Body of pancreas (tissue), 4 donors: Measurements from ENCODE around the gene ADCY7. TPM values are rescaled to one million over a fixed set of nuclear protein-coding genes. Genes with fewer than 3 reads are reported as not detected.

Experiments used
- ATAC-seq: fragments of 150-250 bp; one replicate; pipeline ENCODE4 v1.9.1; 2016
- DNase-seq, 4 donors: peaks; one replicate each; pipeline ENCODE4 v3.0.0-alpha.2; 2019
- H3K27ac ChIP-seq, 4 donors: fragments of 200-600 bp; sonication (generic); 1 replicate in 3 of 4; 2 replicates in 1 of 4; pipeline versions ENCODE4 v1.5.1 to v1.6.1; 2016 to 2019; ENCODE audit warnings: mild to moderate bottlenecking in 1 of 4, mixed read lengths in 1 of 4, moderate library complexity in 1 of 4
- H3K27me3 ChIP-seq, 2 donors: fragments of 200-600 bp; sonication (generic); one replicate each; pipeline ENCODE4 v1.6.0; 2016; ENCODE audit warnings: mild to moderate bottlenecking in 1 of 2
- H3K36me3 ChIP-seq, 2 donors: fragments of 200-600 bp; sonication (generic); replicated peaks in 1 of 2; 2 replicates each; pipeline ENCODE4 v1.5.1; 2016; ENCODE audit warnings: low read depth in 2 of 2; ENCODE audit not compliant: insufficient read depth in 1 of 2
- H3K4me1 ChIP-seq: fragments of 200-600 bp; sonication (generic); one replicate; pipeline ENCODE4 v1.6.0; 2016
- H3K4me3 ChIP-seq, 2 donors: fragments of 200-600 bp; sonication (generic); 1 replicate in 1 of 2; 2 replicates in 1 of 2; pipeline ENCODE4 v1.5.1; 2016 to 2019
- H3K9me3 ChIP-seq, 3 donors: fragments of 200-600 bp; sonication (generic); 1 replicate in 2 of 3; 2 replicates in 1 of 3; pipeline ENCODE4 v1.5.1; 2016
- CTCF ChIP-seq, 7 experiments: fragments of 450-650 bp in 4 of 7; fragments of 200-600 bp in 3 of 7; sonication (generic) in 3 of 7; IDR thresholded peaks; one replicate each; pipeline ENCODE4 v1.5.1; 2016 to 2019; ENCODE audit warnings: antibody characterized with exemption in 7 of 7
- POLR2A ChIP-seq, 3 donors: fragments of 450-650 bp; IDR thresholded peaks; one replicate each; pipeline ENCODE4 v1.6.1; 2016; ENCODE audit warnings: antibody characterized with exemption in 3 of 3, mild to moderate bottlenecking in 2 of 3
- WGBS, 2 donors: methylation state at CpG; one replicate each; pipeline ENCODE4 v1.1.5; 2017; 5-methylcytosine and 5-hydroxymethylcytosine counted together
- intact Hi-C: fragments of 100-400 bp; cut with DNase I; formaldehyde crosslinking; loops from one replicate; pipeline ENCODE4 v1.15.1; 2023
- total RNA-seq, 2 donors: library from RNA; depleted of rRNA; stranded (reverse); fragments of >200 nt; gene quantifications; one replicate each; pipeline ENCODE4 v1.1.0, GENCODE V29; 2016

The ADCY7 gene
- total RNA-seq, 2 donors from 2014 or later: 4.9 to 8.6 TPM

GRCh38 chr16:50300942-50301625 is 34.7 kb downstream of the ADCY7 start:
- 90 to 92% methylated on average over 23 of the region's 23 CpGs for WGBS, 2 donors
- no peak overlapping the region for H3K27ac ChIP-seq
- H3K36me3 ChIP-seq: no peaks in the 10 kb centered on the region
- TF ChIP-seq CTCF (IDR thresholded peaks at IDR 0.05) (no peak), POLR2A (IDR thresholded peaks at IDR 0.05) (no peak)
- no peaks in the 10 kb centered on the region for H3K9me3 ChIP-seq
- DNase-seq (peak in 1 of 4 donors; percentile 10), ATAC-seq (no peak)
- no peak overlapping the region for H3K4me3 ChIP-seq
- intact Hi-C loops: no loop called here
- no peaks in the 10 kb centered on the region for H3K4me1 ChIP-seq
- no peaks in the 10 kb centered on the region for H3K27me3 ChIP-seq

GRCh38 chr16:50301626-50302471 is 35.5 kb downstream of the ADCY7 start:
- H3K27me3 ChIP-seq: no peaks in the 10 kb centered on the region
- no peaks in the 10 kb centered on the region for H3K4me1 ChIP-seq
- H3K36me3 ChIP-seq: no peaks in the 10 kb centered on the region
- H3K4me3 ChIP-seq: no peak overlapping the region
- intact Hi-C loops: no loop called here
- ATAC-seq (no peak), DNase-seq (peak in 1 of 4 donors; percentile 10)
- no peak overlapping the region for H3K27ac ChIP-seq
- no peak for TF ChIP-seq POLR2A (IDR thresholded peaks at IDR 0.05)
- TF ChIP-seq CTCF (IDR thresholded peaks at IDR 0.05): no peak
- no peaks in the 10 kb centered on the region for H3K9me3 ChIP-seq
- 81 to 82% methylated on average over 14 to 19 of the region's 21 CpGs for WGBS, 2 donors

GRCh38 chr16:50302472-50303005 is 36.2 kb downstream of the ADCY7 start:
- peak in 1 of 4 donors; percentile 4 for DNase-seq
- Histone ChIP-seq H3K36me3 (no peaks in the 10 kb centered on the region), H3K27ac (no peak overlapping the region), H3K9me3 (no peaks in the 10 kb centered on the region), H3K27me3 (no peaks in the 10 kb centered on the region), H3K4me1 (no peaks in the 10 kb centered on the region), H3K4me3 (no peak overlapping the region)
- intact Hi-C loops: no loop called here
- TF ChIP-seq POLR2A (IDR thresholded peaks at IDR 0.05): no peak
- TF ChIP-seq CTCF (IDR thresholded peaks at IDR 0.05): no peak
- 88 to 90% methylated on average over 14 of the region's 15 CpGs for WGBS, 2 donors
- no peak for ATAC-seq

GRCh38 chr16:50303041-50303604 is 36.8 kb downstream of the ADCY7 start:
- H3K27me3 ChIP-seq: no peaks in the 10 kb centered on the region
- no peaks in the 10 kb centered on the region for H3K36me3 ChIP-seq
- intact Hi-C loops: no loop called here
- H3K9me3 ChIP-seq: no peaks in the 10 kb centered on the region
- ATAC-seq (no peak), DNase-seq (peak in 2 of 4 donors; percentile 1 to 4)
- no peak overlapping the region for H3K4me3 ChIP-seq
- WGBS, 2 donors: 83 to 84% methylated on average over 11 of the region's 11 CpGs
- no peak overlapping the region for H3K27ac ChIP-seq
- TF ChIP-seq POLR2A (IDR thresholded peaks at IDR 0.05) (no peak), CTCF (IDR thresholded peaks at IDR 0.05) (no peak)
- H3K4me1 ChIP-seq: no peaks in the 10 kb centered on the region
